ENCODE measurements around the gene TTC7B. TPM values are rescaled to one million over a fixed set of nuclear protein-coding genes. Genes with fewer than 3 reads are reported as not detected.

TTC7B gene
- polyA plus RNA-seq, 1 donor, result 43.7 TPM

DNA sequence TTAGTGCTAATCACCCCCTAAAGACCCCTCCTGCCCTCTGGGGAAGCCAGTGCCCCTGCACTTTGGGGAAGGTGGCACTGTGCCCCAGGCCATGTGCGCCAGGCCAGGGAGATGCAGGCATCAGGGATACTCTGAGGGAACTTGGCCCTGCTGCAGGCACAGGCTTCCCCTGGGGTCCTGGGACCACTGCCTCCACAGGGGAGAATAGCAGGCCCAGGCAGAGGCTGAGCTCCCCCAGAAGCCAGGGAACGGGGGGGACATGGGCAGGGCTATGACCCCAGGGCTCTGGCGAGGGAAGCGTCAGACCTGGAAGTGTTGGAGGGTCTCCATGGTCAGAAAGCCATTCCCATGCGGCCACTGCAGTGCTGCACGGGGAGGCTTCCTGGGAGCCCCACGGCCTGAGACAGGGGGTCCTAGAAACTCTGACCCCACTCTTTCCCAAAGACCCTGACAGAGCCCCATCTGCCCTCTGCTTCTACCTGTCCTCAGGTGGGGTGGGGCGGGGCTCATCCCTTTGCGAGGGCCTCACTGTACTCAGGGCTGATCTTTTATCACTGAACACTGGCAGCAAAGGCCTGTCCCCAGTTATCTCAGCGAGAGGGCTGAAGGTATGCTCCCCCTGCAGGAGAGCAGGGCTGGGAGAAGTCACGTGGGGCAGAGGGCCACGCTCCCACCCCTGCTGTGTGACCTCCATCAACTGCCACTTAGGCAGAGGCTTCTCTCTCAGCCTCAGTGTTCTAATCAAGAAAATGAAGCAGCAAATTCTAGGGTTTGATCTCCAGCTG is 259.4 kb downstream of the TTC7B start:
- DNase-seq, result no peak

DNA sequence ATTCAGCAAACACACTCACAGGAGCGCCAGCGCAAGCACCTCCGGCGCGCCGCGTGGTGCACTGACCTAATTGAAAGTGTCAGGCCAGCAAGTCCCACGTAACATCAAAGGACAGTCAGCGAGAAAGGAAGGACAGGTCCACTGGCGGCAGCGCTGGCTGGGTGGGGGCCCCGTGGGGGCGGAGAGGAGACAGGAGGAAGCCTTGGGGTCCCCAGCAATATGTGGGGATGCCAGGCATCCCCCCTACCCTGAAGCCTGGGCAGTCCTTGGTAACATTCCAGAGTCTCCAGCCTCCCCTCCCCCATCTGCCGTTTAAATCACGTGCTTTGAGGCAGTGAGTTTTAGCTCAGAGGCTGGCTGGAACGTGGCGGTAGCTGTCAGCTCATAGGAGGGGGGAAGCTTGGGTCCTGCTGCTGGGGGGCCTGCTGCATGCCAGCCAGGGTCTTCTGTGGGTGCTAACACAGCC is 260.2 kb downstream of the TTC7B start:
- no peak for DNase-seq

DNA sequence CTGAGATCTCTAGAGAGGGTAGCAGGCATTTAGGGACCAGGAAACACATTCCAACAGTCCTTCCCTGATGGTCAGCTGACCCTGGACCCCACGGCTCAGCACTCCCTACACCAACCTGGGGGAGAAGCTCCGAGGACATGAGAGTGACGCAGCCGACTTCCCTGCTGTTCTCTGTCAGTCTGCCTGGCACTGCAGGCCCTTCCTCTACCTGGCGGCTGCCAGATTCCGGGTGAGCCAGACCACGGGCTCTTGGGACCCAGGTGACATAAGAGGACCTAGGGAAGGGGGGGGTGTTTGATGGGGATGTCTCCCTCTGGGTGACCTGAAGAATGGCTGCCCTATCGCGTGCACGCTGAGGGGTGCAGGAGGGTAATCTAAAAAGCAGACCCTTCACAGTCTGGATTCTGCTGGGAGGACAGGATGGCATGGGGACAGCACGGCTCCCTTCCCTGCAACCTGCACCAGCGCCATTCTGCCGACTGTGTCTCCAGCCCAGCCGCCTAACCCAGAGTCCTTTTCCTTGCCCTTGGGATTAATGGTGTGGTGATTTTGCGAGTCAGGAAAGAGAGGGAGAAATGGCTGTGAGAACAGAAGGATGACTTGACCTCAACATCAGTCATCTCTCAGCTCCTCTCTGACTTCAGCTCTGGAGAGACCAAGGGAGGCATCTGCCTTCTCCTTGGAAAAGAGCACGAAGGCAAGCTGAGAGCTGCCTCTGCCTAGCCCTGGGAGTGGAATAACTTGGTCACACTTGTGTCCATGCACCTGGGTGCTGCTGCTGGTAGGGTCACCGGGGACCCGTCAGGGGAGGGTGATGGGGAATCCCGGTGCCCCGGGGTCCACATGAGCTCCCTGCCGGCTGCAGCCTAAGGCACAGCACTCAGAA is 260.9 kb downstream of the TTC7B start:
- DNase-seq, result no peak

DNA sequence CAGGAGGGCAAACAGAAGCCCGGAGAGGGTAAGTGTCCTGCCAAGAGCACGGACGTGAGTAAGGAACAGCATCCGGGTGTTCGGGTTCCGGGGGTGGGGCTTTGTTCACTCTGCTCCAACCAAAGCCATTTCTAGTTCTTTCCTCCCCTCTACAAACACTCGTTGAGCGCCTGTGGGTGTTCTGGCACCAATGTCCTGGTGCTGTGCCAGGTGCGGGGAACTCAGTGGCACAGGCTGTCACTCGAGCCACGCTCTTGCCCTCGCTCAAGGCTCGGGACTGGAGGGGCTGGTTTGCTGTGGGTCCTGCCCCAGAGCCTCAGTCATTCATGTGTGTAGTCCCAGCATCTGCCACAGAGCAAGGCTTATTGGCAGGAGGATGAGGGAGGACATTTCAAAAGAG is 261.9 kb downstream of the TTC7B start:
- no peak for DNase-seq

DNA sequence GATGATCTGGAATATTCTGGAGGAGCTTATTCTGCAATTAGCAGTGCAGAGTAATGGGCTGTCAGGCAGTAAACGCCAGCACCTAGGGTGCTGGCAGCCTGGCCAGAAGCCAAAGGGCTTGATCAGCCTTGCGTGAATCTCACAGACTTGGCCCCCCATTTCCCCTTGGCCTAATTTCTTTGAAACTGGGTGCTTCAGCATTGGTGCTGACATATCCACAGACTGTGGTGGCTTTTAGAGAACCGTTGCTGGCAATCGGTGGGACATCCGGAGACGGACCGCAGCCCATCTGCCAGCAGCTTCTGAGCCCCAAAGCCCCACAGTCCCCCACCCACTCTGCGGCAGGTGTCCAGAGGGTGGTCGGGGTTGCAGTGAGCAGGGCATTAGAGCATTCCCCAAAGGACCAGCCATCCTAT is 262.3 kb downstream of the TTC7B start:
- no peak for DNase-seq

DNA sequence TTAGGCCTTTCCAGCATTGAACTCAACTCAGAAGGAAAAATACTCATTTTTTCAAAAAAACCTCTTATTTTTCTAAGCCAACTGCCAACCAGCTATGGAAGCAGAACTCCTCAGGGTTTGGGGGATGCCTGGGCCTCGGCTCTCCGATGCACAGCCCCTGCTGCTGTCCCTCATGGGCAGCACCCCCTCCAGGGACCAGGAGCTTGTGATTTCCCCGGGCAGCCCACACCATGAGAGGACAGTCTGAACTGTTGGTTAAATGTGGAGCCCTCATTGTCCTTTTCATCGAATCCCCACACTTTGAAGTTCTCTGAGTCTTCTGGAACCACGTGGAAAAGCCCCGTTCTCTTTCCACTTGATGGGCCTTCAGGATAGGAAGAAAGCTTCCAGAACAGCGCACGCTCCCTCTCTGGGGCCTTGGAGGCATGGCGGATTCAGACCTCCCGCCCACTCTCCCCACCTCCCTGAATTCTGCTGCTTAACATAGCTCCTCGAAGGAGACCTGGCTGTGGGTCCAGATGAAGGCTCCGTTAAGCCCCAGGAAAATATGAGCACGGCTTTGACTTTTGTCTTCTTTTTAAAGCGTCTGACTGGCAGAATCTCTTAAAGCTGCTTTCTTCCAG is 262.8 kb downstream of the TTC7B start:
- DNase-seq, result no peak

DNA sequence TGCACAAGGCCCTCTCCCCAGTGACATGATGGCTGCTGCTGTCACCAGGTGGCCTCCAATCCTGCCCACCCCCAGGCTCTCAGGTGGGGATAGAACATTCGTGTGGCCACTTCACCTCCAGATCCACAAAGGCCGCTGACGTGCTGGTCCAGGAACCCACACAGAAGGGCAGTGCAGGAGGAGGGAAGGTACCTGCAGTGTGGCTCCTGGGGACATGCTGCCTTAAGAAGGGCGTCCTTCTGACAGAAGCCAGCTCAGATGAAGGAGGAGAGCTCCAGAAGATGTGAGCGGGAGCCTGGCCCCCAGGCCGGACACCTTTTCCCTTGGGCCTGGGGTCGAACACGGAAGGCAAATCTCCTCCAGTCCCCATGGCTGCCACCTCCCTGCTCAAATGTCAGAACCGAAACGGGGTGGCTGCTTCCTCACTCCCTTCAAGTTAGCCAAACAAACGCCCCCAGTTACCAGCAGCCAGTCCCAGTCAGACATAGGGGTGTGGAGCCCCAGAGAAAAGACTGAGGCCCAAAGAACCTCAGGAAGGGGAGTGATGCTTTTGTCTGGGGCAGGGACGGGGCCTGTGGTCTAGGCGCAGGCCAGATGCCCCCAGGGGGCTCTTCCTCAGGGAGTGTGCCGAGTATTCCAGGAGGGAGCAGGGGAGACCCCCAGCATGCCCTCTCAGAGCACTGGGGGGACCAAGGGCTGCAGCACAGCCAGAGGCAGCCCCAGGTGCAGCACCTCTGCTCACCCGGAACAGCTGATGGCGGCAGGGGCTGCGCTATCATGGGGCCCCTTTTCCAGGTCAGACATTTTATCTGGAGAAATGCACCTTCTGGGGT is 263.5 kb downstream of the TTC7B start:
- DNase-seq, result no peak

DNA sequence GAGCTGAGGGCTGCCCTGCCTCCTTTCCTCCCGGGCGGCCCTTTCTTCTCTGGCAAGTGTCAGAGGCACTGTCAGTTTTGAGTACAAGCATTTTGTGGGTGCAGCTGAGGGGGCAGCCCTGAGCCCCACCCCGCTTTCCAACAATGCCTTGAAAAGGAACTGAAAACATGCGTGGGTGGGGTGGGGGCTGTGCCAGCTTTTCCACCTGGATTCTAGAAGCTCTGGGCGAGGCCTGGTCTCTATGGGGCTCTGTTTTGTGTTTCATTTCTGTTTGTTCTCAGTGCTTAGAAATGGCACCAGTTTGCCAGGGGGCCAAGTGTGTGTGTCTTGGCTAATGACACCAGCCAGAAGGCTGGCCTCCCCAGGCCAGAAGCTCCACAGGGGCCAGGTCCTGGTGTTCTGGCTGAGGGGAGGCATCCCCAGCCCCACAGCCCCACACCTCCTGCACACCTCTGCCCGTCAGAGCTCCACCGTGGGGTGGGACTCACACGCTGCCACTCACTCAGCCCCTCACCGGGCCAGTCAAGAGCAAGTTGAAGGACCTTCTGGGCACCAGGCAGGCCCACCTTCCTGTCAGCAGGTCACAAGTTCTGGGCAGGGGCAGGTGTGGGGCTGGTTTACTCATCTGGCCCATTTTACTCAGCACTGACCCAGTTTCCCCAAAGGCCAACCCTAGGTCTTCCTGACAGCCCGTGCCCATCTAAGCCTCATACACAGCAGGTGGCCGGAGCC is 264.3 kb downstream of the TTC7B start:
- DNase-seq, result no peak

DNA sequence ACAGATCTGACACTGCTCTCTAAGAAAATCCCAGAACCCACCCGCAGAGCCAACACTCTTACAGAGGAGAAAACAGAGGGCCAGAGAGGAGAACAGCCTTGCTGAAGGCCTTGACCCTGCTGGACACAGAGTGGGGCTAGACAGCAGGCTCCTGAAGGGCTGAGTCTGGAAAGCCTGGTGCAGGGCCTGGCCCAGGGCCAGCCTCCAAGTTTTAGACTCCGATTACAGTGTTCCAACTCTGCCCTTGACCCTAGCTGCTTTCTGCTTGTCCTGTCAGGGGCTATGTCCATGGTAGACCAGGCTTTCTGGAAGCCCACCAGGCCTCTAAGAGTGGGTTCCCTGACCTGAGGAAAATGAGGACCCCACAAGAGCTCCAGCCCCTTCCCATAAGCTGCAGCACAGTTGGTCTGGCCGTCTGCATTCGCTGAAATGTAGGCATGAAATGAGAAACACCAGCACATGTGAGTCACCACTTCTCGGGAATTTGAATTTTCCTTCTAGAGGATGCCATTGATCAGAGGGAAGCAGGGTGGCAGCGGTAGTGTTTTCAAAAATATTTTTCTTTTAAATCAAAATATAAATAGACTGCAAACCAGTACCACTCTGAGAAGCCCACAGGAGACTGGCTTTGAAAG is 265.0 kb downstream of the TTC7B start:
- no peak for DNase-seq

DNA sequence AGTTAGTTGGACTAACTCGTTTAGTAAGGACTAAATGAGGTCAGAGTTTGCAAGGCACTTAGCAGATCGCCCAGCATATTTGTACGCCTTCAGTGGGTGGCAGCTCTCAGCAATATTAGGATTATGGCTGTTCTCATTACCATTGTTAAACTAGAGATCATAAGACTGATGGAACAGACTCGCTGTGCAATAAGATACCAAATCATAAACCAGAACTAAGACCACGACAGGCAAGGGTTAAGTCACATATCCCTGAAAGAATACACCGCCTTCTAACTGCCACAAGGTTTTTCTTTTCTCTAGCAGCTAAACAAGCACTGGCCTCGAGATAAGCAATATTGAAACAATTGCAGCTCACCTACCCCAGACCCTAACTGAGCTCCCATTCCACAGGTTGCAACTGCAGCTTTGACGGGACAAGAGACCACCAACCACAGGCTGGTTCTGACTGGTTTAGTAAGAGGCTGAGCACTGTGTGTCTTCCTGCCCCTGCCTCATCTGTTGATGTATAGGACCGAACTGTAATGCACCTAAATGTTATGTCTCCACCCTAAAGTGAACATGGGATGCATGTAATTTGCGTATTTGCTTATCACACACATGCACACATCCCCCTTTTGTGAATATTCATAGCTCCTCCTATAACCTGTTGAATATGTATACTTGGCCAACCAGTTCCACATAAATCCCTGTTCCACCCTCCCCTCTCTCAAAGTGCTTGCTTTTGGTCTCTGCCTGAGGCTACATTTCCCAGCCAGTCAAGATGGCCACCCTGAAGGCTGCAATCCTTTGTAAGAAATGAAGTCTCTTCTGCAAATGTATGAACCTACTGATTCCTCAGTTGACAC is 266.2 kb downstream of the TTC7B start:
- DNase-seq, result no peak

DNA sequence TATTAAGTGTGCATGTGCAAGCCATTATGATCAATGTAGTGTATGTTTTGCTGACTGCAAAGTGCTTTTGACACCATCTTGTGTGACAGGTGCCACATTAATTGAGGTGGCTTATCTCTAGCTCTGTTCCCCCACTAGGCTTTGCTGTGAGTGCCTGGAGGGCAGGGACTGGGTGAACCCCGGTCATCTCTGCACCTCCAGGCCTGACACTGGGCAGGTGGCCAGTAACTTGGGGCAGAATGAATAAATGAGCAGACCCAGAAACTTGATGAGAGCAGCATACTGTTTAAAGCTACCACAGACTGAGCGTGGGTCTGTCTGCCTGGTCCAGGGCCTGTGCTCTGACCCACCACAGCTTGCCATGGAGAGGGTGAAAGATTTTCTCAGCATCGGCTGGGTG is 267.8 kb downstream of the TTC7B start:
- DNase-seq, result no peak

DNA sequence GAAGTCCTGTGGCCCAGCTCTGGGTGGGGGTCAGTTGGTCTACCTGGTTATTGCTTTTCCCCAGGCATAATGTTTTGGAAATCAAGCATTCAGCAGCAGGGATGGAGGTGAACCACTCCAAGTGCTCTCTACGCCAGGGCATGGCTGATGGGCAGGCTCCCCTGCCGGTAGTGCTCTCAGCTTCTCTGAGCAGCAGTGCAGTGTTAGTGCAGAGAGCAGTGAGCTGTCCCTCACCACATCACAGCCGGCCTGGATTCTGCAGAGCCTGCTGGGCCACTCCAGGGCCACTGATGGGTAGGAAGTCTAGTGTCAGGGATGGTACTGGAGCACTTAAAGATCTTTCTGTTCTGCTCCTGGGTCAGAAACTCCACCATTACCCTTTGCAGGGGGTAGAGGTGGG is 268.3 kb downstream of the TTC7B start:
- DNase-seq, result no peak

DNA sequence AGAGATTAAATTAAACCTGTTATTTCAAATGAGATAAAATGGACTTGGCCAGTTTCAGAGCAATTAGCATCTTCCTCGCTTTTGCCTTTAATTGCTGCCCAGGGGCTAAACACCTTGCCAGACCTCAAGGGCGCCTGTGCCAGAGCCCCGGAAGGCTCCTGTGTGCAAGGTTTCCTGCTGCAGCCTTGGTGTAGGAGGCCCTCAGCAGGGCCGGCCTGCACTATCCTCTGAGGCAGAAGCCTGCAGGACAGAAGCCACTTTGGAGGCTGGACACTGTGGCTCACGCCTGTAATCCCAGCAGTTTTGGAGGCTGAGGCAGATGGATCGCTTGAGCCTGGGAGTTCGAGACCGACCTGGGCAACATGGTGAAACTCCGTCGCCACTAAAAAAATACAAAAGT is 269.0 kb downstream of the TTC7B start:
- no peak for DNase-seq

DNA sequence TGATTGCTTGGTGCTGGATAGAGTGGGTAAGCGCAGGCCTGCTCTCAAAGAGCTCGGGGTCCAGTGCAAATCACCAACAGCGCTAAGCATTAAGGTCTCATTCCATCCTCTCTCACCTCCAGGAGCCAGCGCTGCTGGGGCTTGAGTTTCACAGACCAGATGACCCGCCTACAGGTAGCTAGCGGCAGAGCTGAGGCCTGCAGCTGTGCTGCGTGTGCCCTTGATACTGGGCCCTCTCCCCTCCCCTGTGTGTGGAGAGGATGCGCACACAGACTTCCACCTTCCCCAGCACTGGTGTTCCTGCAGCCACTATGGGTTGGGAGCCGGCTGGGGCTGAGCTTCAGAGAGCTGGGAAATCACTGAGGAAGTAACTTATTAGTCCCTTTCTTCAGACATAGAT is 269.5 kb downstream of the TTC7B start:
- DNase-seq, result no peak

DNA sequence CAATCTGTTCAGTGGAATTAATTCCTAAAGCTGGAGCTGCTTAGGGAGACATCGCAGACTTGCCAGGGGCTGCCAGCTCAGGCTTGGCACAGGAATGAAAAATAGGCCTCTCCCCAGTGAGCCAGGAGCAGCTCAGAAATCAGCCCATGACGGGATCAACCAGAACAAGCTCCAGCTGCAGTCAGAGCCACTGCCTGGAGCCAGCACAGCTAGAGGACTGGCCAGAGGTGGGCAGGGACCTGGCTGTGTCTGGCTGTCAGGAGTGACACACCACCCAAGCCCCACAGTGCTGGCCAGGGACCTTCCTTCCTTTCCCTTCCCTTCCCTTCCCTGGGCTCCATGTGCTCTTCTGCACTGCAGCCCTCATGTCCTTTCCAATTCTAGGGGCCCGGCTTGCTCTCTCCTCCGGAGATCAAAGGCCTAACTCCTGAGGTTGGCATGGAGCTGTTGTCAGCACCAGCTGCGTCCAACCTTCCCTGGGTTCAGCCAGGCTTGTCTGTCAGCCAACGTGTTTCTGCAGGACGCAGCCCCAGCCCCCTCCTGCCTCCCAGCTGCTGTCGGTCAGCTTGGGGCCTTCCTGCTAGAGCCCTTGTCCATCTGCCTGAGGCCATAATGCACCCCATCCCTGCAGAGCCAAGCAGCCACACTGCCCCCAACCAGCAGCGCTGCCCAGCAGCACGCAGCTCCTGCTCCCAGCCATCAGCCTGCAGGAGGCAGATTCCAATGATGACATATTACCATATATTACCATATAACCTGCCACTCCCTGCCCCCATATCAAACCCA is 270.1 kb downstream of the TTC7B start:
- peak; percentile 41 for DNase-seq

DNA sequence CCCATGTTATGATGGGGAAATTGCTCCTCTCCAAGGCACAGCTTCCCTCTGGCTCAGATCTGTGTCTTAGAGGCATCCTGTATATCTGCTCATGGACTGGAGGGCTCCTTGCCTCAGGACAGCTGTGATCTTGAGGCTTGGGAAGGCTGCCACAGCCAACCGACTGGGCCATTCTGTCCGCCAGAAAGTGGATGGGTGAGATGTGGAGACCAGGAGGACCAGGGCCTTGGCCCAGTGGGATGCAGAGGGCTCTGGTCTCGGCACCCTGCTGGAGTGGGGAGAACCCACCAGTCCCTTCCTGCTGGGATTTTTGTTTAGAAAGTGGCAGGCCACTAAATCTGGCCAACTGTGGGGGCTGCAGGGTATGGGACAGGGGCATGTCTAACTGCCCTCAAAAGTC is 270.8 kb downstream of the TTC7B start:
- DNase-seq, result no peak

DNA sequence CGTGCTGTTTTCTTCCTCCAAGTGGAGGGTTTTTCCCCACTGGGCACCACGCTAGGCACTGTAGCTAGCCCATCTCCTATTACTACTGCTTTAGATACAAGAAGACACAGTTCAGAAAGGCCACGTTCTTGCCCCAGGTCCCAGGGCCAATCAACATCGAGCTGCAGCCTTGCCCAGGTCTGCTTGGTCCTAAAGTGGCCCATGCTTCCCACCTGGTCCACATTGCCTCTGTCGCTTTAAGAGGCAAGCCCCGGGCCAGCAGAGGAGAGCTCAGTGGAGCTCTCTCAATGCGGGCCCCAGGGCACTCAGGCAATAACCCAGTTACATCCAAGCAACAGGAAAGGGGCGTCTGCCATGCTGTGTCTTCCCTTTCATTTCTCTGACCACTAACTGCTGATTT is 271.3 kb downstream of the TTC7B start:
- no peak for DNase-seq

DNA sequence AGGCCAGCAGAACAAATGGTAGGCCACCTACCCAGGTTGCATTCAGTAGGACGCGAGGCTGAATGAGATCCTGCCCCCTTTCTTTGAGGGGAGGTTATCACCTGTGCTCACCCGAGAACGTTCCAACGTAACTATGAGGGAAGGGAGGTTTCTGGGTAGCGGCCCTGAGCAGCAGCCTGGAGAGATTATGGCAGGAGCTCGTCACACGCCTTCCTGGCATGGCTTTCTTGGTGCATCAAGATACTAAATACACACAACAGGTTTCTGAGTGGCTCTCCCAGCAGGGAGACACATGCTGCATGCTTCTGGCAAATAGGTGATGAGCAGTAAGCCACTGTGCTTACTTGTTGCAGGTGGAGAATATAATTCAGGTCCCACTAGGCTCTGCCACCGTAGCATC is 271.7 kb downstream of the TTC7B start:
- no peak for DNase-seq

DNA sequence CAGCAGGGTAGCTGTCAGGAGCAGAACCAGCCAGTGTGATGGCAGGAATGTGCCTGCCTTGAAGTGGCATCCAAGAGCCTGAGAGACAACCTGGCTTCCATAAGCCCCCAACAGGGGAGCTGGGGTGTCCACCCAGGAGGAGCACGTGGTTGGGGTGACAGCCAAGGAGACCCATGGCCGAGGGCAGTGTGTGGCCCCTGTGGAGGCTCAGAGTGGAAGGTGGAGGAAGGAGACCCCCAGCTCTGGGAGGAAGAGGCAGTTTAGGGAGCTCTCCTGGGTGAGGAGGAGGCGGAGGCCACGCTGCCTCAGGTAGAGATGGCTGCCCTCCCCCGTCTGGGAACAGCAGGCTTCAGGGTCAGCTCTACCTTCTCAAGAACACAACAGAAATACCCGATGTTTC is 272.4 kb downstream of the TTC7B start:
- DNase-seq, result no peak
